HG02798 (cell line): Measurements from ENCODE around the gene NDUFA8.

Experiments
- ATAC-seq: cut with Tn5 transposase; IDR thresholded peaks from one replicate; pipeline ENCODE4 v1.9.1; 2021; ENCODE audit warnings: mild to moderate bottlenecking; ENCODE audit not compliant: unreplicated experiment, poor library complexity

Gene NDUFA8

DNA sequence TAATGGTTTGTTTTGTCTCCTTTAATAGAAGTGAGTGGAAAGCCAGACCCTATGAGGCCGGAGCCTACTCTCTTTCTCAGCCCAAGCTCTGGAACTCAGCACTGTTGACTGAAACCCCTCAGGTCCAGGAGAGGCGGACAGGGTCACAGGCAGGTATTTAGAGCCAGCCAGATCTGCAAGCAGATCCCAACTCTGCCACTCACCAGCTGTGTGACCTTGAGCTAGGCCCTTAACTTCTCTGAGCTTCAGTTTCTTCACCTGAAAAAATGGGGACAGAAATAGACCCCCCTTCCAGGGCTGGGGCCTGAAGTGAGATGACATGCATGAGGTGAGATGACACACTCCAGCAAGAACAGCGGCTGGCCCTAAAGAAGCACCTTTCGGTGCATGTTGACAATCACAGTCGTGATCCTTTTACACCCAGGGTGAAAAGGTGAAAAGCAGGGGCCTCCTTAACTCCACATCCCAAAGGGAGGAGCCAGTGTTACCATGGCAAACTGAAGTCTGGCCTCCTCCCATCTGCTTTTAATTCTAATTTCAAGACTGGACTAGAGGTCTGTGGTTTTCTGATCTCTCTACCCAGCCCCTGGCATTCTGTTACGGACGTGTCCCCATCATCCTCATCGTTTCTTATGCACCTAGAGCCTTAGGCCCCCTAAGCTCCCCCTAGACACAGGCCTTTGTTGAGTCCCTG is 27.3 kb upstream of the NDUFA8 start:
- no peak for ATAC-seq

DNA sequence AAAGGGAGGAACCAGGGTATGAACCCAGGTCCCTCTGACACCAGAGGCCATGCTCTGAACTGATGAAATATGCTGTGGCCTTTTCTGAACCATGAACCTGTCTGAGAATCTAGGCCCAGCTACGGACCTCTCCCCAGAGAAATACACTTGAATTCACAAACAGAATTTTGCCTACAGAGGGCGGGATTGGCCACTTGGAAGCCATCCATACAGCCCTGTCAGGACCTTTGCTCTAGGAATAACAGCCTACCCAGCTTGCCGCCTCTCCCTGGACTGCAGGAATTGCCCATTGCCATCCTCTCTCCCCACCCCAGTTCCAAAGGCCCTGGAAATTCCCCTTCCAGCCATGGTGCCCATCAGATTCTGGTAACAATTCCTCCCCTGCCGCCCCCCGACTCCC is 26.7 kb upstream of the NDUFA8 start:
- ATAC-seq, result no peak

DNA sequence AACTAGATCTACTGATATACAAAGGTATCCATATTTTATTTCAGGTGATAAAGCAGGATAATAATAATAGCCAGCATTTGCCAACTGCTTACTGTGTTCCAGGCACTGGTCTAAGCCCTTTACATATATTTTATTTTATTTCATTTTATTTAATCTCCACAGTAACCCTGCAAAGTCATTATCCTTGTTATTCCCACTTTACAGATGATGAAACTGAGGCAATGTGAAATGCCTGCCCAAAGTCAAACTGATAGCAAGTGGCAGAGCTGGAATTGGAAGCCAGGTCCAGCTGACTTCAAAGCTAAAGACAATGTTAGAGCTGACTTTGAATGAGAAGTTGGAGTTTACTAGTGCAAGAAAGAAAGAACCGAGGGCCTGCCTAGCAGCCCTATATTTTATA is 25.0 kb upstream of the NDUFA8 start:
- no peak for ATAC-seq

DNA sequence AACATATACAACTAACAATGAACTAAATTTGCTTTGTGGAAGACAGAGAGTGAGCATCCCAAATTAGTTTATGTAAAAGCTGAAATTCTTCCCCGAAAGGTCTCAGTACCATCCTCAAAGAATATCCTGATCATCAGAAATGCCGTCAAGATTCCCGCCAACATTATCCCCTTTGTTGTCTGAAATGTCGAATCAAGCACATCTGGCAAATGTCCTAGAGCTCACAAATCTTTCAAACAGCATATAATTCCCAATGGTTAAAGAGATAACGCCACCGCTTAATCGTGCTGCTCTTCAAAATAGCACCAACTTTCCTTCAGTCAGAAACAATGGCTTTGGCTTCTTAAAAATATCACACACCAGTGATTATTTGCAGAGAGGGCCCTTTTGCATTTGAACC is 23.9 kb upstream of the NDUFA8 start:
- ATAC-seq, result no peak

DNA sequence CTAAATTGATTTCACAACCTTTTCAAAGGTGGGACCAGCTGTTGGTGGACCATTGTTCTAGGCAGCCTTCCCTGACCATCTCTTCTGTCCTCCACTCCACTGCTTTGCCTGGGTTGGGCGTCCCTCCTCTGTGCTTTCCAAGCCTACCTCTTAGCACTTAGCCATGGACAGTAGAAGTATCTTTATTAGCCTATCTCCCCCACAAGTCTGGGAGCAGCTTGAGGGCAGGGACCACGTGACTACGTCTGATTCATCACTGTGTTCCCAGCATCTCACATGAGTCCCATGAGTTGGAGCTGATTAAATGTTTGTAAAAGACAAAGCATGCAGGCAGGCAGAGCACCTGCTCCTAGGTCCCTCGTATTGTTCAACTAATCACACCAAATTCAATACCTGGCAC is 21.1 kb upstream of the NDUFA8 start:
- no peak for ATAC-seq

DNA sequence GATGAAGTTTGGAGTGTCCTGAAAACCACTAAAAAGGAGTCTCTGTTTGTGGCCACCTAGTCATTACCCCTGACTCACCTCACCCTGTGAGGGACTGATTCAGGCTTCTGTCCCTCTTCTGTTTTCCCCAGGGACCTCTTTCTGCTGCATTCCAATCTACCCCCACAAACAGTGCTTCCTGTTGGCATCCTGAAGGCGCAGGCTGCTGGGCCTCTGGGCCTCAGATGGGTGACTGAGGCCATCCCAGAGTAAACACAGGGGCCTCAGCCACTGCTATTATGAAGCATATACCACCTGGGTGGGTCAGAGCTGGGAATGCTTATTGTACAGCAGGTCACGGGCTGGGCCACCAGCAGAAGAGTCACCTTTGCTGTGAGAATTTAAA is 20.1 kb upstream of the NDUFA8 start:
- no peak for ATAC-seq

DNA sequence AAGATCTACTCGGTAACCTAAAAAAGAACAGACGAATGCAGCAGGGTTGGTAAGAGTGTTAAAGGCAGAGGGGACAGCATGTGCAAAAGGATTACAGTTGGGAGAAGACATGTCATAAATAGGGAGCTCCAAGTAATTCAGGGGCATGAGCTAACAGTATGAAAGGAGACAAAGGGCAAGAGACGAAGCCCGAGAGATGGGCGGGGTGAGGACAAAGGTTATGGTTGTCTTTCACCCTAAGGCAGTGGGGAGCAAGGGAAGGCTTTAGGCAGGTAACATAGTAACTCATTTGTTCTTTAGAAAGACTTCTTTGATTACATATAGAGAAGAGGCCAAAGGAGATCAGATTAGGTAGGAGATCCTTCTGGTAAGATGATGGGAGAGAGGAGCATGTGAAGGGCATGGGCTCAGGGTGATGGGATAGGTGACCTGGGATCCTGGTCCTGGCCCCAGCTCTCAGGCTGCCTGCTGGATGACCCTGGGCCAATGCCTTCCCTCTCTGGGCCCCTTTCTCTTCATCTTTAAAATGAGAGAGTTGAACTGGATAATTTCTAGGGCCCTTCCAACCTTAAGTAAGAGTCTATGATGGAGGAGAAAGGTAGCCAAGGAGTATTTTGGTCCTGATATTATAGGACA is 19.6 kb upstream of the NDUFA8 start:
- no peak for ATAC-seq

DNA sequence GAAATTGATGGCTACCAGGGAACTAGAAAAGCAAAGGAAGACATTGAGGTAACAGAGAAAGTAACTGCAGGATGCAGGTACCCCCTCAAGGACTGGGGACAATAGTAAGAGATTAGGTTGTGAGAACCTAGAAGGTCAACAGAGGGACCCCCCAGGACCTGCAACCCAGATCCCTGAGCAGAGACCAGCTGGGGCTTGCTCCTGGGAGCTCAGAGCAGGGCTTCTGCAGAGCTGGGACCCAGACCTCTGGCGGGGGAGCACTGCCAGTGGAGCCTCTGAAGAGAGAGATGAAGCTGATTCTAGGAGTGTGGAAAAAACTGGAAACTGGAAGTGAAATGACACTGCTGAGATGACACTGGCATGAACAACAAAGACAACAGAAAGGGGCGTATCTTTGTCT is 17.3 kb upstream of the NDUFA8 start:
- no peak for ATAC-seq

DNA sequence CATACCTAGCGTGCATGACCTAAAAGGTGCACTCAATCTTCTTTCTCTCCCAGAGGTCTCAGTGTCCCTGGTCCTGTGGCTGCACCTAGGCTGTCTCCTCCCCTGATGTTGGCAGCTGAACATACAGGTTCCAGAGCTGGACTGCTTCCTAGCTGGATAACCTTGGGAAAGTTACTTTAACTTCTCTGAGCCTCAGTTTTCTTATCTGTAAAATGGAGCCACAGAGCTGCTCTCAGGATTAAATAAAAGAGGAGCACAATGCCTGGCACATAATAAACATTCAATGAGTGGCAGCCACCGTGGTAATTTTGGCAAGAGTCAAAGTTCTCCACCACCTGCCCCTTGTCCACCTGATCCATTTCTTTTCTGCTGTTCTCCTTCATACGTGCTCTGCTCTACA is 14.1 kb upstream of the NDUFA8 start:
- ATAC-seq, result no peak

DNA sequence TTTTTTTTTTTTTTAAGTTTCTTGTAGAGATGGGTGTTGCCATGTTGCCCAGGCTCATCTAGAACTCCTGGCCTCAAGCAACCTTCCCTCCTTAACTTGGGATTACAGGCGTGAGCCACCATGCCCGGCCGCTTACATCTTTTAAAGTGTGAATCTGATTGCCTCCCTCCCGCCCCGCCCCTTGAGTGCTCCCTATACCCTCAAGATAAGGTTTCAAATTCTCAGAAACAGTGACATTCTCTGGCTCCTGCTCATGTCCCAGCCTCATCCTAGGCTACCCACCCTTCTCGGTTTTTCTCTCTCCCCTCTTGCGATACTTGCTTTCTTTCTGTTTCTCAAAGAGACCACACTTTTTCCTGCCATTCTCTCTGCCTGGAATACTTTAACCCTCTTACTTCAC is 12.6 kb upstream of the NDUFA8 start:
- no peak for ATAC-seq

DNA sequence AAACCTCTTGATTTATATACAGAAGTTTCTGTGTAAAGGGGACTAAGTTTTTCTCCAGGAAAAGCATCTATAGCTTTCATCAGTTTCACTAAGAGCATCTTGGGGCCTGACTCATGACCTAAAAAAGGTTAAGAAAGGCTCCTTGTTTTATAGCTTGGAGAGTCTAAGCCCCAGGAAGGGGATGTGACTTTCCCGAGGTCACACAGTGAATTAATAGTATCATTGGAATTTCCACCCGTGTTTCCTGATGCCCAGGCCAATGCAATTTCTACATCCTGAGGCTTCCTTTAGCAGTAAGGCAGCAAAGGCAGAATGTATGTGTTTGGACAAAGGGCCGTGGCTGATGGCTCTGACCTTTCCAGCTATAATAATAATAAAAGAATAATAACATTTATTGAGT is 8.8 kb upstream of the NDUFA8 start:
- ATAC-seq, result no peak

DNA sequence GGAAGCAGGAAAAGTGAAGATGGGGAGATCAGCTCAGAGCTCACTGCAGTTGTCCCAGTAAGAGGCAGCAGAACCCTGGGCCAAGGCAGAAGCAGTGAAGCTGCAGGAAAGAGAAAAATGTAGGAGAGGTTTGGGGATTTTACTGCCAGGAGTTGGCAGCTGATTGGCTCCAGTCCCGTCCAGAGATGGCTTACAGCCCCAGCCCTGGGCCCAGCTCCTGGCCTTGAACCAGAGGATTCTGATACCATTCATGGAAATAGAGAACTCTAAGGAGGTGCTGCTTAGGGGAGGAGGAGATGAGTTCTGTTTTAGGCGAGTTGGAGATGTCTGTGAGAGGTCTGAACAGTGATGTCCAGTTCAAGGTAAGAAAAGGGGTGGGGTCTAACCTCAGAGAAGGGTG is 4.7 kb upstream of the NDUFA8 start:
- no peak for ATAC-seq

DNA sequence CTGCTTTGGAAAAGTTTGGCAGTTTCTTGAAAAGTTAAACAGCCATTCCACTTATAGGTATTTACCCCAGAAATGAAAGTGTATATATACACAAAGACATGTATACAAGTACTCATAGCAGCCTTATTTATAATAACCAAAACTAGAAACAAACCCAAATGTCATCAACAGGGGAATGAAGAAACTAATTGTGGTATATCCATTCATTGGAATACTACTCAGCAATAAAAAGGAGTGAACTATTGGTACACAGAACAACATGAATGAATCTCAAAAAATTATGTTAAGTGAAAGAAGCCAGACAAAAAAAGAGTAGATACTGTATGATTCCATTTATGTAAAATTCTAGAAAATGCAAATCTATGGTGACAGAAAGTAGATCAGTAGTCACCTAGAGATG is 2.8 kb upstream of the NDUFA8 start:
- ATAC-seq, result no peak

DNA sequence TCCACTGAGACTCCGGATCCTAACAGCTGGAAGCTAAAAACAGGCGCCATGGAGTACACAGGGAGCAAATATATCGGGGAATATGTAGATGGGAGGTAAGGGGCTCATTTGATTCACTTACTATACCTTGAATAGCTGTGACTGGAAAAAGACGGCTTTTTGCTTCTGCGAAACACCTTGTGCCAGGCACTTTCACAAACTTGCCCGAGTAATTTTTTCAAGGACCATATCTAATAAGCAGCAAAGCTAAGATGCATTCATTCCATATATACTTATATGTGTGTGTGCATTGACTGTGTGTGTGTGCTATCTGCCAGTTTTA is 307 bp upstream of the NDUFA8 start:
- no peak for ATAC-seq

DNA sequence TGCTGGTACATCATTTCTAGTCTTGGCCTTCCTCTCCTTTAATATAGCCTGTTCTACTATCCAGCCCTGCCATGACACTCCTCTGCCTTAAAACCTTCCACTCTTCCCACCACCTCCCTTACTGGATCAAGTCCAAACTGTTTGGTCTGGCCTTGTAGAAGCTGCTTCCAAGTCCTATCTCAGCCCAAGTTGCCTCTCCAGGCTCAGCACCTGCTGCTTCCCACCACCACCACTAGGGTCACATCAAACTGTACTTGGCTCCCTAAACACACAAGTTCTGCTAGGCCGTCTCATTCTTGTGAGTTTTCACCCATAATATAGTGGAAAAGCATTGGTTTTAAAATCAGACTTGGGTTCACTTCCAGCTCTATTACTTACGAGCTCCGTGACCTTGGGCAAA is 1.4 kb downstream of the NDUFA8 start:
- ATAC-seq, result peak; percentile 41

DNA sequence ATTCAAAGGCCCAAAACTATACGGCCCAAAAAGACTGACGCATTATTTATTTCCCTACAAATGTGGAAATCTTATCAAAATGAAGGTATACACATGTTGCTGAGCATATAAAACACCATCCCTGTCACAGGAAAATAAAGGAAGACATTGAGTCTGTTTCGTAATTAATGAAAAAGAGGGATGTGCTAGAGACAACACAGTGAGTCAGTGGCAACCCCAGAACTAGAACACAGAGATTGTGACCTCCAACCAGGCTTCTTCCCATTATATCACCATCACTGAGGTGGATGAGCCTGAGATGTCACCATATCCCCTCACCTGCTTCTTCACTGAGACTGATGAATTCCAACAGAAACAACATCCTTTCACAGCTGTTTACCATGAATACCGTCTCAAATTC is 3.8 kb downstream of the NDUFA8 start:
- no peak for ATAC-seq

DNA sequence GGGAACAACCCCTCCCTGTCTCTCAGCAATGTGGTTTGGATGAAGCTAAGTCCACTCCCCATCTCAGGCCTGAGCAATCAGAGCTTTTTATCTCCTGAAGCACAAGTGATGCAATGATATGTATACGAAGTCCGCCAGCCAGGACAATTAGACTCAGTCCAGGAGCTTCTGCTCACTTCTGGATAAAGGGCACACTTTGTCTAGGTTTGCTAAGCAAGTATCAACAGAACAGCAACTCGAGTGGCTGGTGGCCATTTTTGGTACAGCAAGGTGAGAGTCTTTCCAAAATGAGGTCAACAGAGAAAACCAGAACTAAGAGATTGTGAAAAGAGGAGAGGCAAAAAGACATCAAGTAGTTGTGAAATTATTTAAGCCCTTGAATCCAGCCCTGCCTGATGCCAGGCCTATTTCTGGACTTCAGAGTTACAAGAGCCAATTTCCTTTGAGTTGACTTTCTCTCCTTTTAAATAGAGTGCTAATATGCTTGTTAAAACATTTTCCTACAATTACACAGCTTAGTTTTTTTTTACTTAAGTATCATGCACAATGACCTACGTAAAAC is 8.2 kb downstream of the NDUFA8 start:
- no peak for ATAC-seq

DNA sequence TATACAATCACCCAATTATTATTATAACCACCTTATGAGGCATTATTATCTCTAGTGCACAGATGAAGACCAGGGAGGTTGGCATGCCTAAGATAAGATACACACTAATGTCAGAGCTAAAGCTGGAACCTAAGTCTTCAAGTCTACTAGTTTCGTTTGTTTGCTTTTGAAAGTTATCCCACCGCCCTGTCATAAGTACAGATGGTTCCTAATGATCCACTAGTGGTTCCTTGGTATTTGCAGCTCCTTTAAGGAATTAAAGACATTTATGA is 14.1 kb downstream of the NDUFA8 start:
- no peak for ATAC-seq

DNA sequence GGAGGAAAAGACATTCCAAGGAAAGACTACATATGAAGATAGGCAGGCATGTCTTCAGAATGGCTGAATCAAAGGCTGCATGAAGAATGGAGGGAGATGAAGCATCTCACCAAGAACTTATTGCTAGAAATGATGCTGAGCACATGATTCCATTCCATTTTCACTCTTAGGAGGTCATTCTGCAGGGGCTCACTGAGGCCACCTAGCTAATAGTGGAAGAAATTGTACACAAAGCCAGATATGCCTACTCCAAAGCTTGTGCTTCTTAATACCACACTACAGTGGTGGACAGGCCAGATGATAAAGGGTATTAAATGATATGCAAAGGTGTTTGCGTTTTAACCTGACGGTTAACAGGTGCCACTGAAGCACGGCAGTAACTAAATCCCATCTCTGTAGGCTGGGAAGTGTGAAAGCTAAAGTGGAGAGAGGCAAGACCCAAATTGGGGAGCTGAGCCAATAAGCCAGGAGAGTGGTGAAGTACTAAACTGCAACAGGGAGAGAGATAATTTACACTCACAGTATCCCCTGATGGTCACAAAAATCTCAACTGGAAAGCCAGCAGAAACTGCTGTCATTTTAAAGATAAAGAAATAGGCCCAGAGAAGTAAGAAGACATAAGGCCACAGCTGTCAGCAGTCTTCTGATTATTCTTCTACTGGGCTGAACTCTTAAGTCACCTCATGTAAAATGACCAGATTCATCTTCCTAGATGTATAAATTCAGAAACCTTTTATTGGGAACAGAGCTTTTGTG is 14.6 kb downstream of the NDUFA8 start:
- ATAC-seq, result no peak

DNA sequence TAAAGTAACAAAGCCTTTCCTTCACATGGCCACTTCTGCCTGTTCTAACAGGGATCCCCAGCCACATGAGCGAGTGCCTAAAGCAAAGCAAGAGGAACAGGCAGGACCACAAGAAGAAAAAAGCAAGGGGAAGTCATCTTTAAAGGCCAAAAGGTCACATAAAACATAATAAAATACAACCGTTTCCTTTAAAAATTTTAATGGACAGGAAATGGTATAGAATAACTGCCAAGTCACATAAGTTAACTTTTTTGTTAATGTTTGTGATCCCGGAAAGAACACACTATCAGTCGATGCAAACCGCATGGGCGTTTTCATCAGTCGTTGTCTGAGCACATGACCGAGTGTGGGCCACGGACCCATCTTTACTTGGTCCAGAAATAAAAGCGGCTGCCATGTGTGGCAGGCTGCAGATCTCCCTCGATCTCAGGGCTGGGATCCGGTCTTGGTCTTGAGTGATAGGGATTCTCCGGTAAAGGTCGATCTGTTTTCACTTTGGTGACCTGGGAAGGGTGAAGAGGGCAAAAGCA is 15.6 kb downstream of the NDUFA8 start:
- ATAC-seq, result no peak

DNA sequence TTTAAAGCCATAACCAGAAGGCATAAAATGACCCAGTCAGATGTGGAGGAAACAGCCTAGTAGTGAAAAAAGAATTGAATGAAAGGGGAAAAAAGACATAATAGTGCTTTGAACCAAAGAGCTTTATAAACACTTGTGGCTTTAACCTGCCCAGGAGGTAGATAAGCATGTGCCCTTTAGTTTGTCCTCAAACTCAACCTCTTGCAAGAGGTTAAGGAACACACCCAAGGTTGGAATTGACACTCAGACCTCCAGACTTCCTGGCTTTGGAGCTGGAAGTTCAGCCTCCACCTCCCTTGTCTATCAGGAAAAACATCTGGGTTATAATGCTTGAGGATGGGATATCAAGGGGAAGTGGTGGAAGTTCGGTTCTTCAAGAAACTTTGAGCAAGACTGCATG is 16.3 kb downstream of the NDUFA8 start:
- no peak for ATAC-seq

DNA sequence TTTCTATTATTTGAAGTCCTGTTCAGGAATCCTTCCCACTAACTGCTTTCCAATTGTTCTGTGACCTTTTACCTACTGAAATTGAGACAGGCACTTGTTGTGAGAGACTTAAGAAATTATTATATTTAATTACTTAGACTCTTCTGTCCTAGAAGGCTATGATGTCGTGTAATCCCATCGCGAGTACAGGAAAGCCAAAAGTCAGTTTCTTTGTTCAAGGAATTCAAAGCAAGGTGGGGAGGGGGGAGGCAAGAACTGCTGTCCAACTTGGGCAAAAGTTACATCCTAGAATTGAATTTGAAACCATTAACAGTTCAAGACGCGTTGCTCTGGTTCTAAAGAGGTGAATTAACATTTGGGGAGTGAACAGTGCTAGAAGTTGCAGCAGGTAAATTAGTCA is 17.9 kb downstream of the NDUFA8 start:
- ATAC-seq, result no peak
